Left ventricle myocardium superior (tissue), 1 donor: ENCODE results near the gene BICD1. TPM values are rescaled to one million over a fixed set of nuclear protein-coding genes. Genes with fewer than 3 reads are reported as not detected.
"Not testable (repeated sequence)": the region's sequence is repeated elsewhere in the genome, so short reads cannot be mapped to it uniquely, and the experiment has no call there.

Experiments
- ATAC-seq: fragments of 200-7000 bp; cut with Tn5 transposase; one replicate; pipeline ENCODE4 v1.9.1; 2020; ENCODE audit warnings: mild to moderate bottlenecking, moderate library complexity
- DNase-seq: peaks from one replicate; pipeline ENCODE4 v3.0.0-alpha.2; 2020
- intact Hi-C: fragments of 100-400 bp; cut with micrococcal nuclease; formaldehyde crosslinking; loops from one replicate; pipeline ENCODE4 v1.11.0; 2022
- total RNA-seq: library from RNA; stranded (reverse); fragmentation: NEBNext Ultra II Directional; extraction: Animal tissue kit (Norgen Biotek cat#: 25700); gene quantifications from one replicate; pipeline ENCODE4 v1.2.1, GENCODE V29; 2021
- donor health status: DM: no; HTN: yes; CAD: no; lungs with severe emphysema.

The BICD1 gene
- total RNA-seq, 1 donor from 2014 or later, result 4.5 TPM

DNA sequence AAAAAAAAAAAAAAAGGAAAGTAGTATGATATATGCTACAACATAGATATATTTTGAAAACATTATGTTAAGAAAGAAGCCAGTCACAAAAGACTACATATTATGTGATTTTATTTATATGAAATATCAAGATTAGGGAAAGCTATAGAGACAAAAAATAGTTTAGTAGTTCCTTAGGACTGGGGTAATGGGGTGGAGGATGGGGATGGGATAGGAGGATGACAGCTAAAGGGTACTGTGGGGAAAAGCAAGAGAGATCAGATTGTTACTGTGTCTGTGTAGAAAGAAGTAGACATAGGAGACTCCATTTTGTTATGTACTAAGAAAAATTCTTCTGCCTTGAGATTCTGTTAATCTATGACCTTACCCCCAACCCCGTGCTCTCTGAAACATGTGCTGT lies 7.4 kb upstream of the BICD1 start:
- ATAC-seq, intact Hi-C loops, DNase-seq: not testable (repeated sequence)

DNA sequence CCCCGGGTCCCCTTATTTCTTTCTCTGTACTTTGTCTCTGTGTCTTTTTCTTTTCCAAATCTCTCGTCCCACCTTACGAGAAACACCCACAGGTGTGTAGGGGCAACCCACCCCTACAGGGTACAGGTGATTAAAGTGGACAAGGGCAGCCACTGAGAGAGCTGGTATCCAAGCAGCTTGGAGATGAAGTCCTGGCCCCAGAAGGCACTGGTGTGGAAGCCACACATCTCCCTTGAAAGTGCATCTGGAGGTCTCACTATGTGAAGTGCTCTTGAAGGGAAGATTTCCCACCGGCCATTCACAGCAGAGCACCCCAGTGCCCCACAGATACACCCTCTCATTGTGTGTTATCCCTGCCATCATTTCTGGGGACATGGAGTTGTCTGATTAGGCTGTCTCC lies 6.3 kb upstream of the BICD1 start:
- no peak for DNase-seq
- ATAC-seq, result no peak
- intact Hi-C loops, result no loop called here

DNA sequence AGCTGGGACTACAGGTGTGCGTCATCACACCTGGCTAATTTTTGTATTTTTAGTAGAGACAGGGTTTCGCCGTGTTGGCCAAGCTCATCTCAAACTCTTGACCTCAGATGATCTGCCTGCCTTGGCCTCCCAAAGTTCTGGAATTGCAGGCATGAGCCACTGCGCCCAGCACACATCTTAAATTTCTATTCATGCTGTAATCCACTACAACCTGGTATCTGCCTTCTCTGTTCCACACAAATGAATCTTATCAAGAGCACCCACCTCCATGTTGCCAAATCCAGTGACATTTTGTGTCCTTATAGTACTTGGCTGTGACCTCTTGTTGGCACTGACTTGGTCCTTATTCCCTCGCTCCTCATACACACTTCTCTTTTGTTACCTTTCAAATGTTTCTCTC lies 5.8 kb upstream of the BICD1 start:
- DNase-seq (no peak), ATAC-seq (no peak)
- intact Hi-C loops, result no loop called here

- no peak for ATAC-seq
- intact Hi-C loops, result no loop called here
- no peak for DNase-seq
Observed at GRCh38 chr12:32102234-32102633, 4.4 kb upstream of the BICD1 start.

GRCh38 chr12:32104572-32105355 lies 1.9 kb upstream of the BICD1 start:
- ATAC-seq, result no peak
- intact Hi-C loops, result no loop called here
- DNase-seq, result no peak

- ATAC-seq, result peak; percentile 24
Observed at GRCh38 chr12:32105986-32106516, 596 bp upstream of the BICD1 start.

GRCh38 chr12:32107359-32108267 lies 966 bp downstream of the BICD1 start:
- DNase-seq, result no peak
- ATAC-seq, result no peak
- intact Hi-C loops, result no loop called here

More at GRCh38 chr12:32105986-32106516, 596 bp upstream of the BICD1 start:
- DNase-seq, result no peak
- intact Hi-C loops, result no loop called here

- DNase-seq, result no peak
- intact Hi-C loops, result no loop called here
- ATAC-seq, result no peak
Observed at GRCh38 chr12:32108787-32109186, 2.1 kb downstream of the BICD1 start.

DNA sequence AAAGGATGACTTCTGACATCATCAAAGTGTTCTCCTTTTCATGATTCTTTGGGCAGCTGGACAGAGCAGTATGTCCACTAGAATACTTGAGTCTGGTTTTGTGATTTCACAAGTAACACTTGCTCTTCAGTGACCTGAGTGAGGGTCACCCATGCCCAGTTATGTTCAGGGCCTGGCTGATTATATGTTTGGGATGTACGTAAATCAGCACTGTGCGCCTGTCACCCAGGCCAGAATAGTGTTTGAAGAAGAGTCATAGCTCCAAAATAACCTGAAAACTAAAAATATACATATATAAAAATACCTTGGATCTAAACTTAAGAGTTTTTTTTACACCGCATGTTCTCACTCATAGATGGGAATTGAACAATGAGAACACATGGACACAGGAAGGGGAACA lies 3.8 kb downstream of the BICD1 start:
- intact Hi-C loops, result no loop called here
- no peak for ATAC-seq

DNA sequence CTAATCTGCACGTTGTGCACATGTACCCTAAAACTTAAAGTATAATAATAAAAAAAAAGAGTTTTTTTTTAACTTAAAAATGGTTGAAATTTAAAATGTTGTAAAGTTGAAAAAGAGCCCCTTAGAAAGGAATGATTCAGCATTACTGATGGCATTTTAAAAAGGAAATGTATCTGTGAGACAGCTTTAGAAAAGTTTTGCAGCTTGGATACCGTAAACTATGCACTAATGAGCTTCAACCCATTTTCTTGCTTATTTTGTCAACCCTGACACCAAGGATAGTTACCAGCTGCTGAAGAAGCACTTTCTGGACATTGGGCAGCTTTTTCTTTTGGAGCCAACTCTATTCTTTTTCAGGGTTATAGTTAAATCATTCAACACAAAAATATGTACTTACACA lies 4.3 kb downstream of the BICD1 start:
- intact Hi-C loops, result no loop called here

More for the DNA sequence above, 3.8 kb downstream of the BICD1 start:
- DNase-seq, result no peak

DNA sequence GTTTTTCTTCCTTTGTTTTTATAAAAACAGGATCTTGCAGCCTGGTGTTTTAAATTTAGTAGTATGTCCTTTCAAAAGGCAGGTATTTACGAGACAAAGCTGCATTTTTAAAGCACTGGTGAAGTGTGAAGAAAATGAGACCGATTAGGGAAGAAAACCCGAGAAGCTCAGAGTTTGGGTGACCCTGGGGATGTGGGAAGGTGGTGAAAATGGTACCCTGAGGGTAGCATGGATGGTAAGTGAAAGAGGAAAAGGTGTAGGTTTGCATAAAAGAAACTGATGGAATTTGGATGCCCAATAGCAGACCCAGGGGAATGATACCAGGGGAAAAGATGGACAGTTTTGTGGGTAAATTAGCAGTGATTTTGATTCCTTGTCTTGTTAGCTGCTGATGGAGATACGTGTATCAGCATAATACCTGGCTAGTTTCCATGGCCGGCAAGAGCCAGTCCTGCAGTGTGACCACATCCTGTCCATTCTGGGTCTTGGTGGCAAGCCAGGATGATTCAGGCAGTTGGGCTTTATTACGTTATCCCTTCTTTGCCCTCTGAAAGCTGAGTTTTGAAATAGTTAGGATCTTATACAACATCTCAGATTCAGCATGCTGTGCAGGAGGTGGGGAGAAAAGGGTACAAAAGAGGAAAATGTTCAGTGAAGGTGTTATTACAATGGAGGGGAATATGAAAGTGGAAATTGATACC lies 8.9 kb downstream of the BICD1 start:
- intact Hi-C loops, result no loop called here
- DNase-seq (peak; percentile 68), ATAC-seq (peak; percentile 96)

More for the DNA sequence above, 4.3 kb downstream of the BICD1 start:
- DNase-seq (no peak), ATAC-seq (no peak)

GRCh38 chr12:32116897-32117296 lies 10.2 kb downstream of the BICD1 start:
- intact Hi-C loops, result no loop called here
- DNase-seq (no peak), ATAC-seq (no peak)

- DNase-seq, result no peak
- intact Hi-C loops, result no loop called here
- no peak for ATAC-seq
Observed at GRCh38 chr12:32117316-32117715, 10.7 kb downstream of the BICD1 start.

- DNase-seq (no peak), ATAC-seq (peak; percentile 46)
- intact Hi-C loops, result no loop called here
Observed at GRCh38 chr12:32118806-32119205, 12.2 kb downstream of the BICD1 start.

GRCh38 chr12:32120419-32120818 lies 13.8 kb downstream of the BICD1 start:
- intact Hi-C loops, result no loop called here
- no peak for ATAC-seq
- no peak for DNase-seq

GRCh38 chr12:32124637-32125036 lies 18.0 kb downstream of the BICD1 start:
- no peak for DNase-seq
- ATAC-seq, result no peak
- intact Hi-C loops, result no loop called here

DNA sequence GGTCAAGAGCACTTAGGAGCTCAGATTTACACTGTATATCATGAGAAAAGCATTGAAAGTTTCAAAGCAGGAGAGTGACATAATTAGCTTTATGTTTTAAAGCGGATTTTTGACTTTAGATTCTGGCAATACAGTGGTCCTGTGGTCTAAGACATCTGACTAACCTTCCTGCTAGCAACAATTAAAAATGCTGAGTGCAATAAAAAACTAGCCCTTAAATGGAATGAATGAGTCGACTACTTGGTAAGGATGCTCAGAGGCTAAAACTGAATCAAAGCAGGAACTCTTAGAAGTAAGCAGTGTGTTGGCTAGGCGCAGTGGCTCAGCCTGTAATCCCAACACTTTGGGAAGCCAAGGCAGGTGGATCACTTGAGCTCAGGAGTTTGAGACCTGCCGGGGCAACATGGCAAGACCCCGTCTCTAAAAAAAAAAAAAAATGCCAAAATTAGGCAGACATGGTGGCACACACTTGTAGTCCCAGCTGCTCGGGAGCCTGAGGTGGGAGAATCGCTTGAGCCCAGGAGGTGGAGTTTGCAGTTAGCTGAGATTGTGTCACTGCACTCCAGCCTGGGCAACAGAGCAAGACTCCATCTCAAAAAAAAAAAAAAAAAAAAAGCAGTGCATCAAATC lies 18.9 kb downstream of the BICD1 start:
- ATAC-seq, result no peak
- intact Hi-C loops, result no loop called here
- no peak for DNase-seq

DNA sequence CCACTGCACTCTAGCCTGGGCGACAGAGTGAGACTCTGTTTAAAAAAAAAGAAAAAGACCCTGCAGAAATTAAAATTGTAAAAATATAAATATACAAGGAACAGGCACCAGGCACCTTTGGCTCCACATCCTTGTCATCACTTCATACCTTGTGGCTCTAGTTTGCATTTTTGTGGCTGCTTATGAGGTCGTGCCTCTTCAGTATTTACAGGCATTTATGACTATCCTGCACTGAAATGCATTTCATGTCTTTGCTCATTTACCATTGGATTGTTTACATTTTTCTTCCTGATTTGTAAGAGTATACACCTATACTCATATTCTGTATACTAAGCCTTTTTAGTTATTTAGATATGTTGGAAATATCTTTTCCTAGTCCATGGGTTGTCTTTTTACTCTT lies 20.1 kb downstream of the BICD1 start:
- DNase-seq (no peak), ATAC-seq (no peak)
- intact Hi-C loops, result no loop called here

- intact Hi-C loops, result no loop called here
- DNase-seq (no peak), ATAC-seq (no peak)
Observed at GRCh38 chr12:32131666-32132065, 25.0 kb downstream of the BICD1 start.
